ENCODE results near the gene VAV1.
A peak's percentile ranks its signal among the peaks of the same experiment; 100 is the strongest.
"Not testable (repeated sequence)": the region's sequence is repeated elsewhere in the genome, so short reads cannot be mapped to it uniquely, and the experiment has no call there.

Gene VAV1

GRCh38 chr19:6861683-6862286 is 89.3 kb downstream of the VAV1 start:
- no peak for DNase-seq

GRCh38 chr19:6862673-6863078 is 90.2 kb downstream of the VAV1 start:
- DNase-seq: peak; percentile 77

- no peak for DNase-seq
These were observed 91.9 kb downstream of the VAV1 start for GRCh38 chr19:6864325-6864940.

GRCh38 chr19:6865849-6866248 is 93.3 kb downstream of the VAV1 start:
- DNase-seq: no peak

- no peak for DNase-seq
These were observed 94.2 kb downstream of the VAV1 start for GRCh38 chr19:6866741-6867151.

- DNase-seq: no peak
These were observed 95.8 kb downstream of the VAV1 start for GRCh38 chr19:6868351-6868750.

GRCh38 chr19:6869151-6869882 is 96.8 kb downstream of the VAV1 start:
- not testable (repeated sequence) for DNase-seq

GRCh38 chr19:6873708-6874431 is 101.4 kb downstream of the VAV1 start:
- DNase-seq: no peak

- no peak for DNase-seq
These were observed 102.7 kb downstream of the VAV1 start for GRCh38 chr19:6875218-6875617.

- no peak for DNase-seq
These were observed 104.2 kb downstream of the VAV1 start for GRCh38 chr19:6876748-6877147.

- no peak for DNase-seq
These were observed 105.3 kb downstream of the VAV1 start for GRCh38 chr19:6877766-6878165.

- DNase-seq: no peak
These were observed 113.9 kb downstream of the VAV1 start for GRCh38 chr19:6886277-6886897.

- DNase-seq: no peak
These were observed 114.8 kb downstream of the VAV1 start, which contains the start of gene ADGRE1 for GRCh38 chr19:6887316-6887715. Gene ADGRE1 (plus strand): TSS chr19:6887579. CDS start chr19:6887609, 30 bp downstream.

- DNase-seq: no peak
These were observed 116.5 kb downstream of the VAV1 start for GRCh38 chr19:6888967-6889366.

GRCh38 chr19:6890401-6890913 is 117.9 kb downstream of the VAV1 start:
- DNase-seq: no peak

GRCh38 chr19:6890938-6891337 is 118.4 kb downstream of the VAV1 start:
- DNase-seq: no peak

GRCh38 chr19:6891761-6892385 is 119.4 kb downstream of the VAV1 start:
- no peak for DNase-seq

GRCh38 chr19:6894313-6894712 is 121.8 kb downstream of the VAV1 start:
- no peak for DNase-seq

GRCh38 chr19:6903446-6903845 is 130.9 kb downstream of the VAV1 start:
- DNase-seq: no peak

GRCh38 chr19:6906559-6907060 is 134.1 kb downstream of the VAV1 start:
- DNase-seq: no peak

Measured in fibroblast of skin of right quadriceps (primary cell).